Stimulated activated CD4-positive, alpha-beta T cell treated with anti-CD3 and anti-CD28 coated beads, Interleukin-2, amount 100 ng/mL, for 48 hours (primary cell): ENCODE results near the gene LARP4.
"Not testable (repeated sequence)": the region's sequence is repeated elsewhere in the genome, so short reads cannot be mapped to it uniquely, and the experiment has no call there.

Experiments used
- DNase-seq, 2 donors: peaks; one replicate each; pipeline ENCODE4 v3.0.0-alpha.2; 2020

LARP4 gene

DNA sequence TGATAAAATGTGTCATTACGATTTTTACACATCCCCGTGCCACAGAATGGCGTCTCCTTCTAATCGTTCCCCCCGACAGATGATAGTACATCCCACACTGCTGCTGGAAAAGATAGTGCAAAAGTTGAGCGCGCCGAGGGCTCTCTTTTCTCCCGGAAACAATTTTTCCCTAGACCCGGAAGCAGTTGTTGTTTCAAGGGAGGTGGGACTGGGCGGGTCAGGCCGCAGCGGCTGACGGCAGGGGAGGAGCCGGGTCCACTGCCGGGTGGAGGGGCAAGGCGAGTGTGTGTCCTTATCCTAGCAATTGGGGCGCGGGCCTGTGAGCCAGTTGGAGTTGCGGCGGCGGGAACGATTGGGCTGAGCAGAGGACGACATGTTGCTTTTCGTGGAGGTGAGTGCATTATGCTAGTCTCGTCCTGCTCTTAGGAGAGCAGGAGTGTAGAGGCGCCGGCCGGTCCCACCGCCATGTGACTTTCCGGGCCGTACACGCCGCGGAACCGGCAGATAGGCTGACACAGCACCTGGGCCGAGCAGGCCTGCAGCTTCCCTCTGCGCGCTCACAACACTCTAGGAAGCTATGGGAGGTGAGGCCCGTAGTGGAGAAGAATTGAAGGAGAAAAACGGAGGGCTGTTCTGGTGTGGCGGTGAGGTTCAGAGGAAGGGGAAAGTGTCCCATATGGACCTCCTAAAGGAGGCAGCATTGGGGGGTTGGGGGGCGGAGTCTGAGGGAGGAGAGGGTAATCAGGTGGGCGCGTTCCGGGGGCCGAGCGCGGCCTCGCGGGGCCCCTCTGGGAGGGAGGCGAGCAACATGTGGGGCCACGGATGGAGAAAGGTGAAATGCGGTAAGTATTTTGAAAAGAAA lies at the start of gene LARP4:
Gene LARP4 (plus strand): TSS at position 248 of the 862 bp plus-strand sequence. CDS start 126 bp downstream, at position 374.
- peak; percentile 82 to 89 for DNase-seq

GRCh38 chr12:50351120-50352043 lies 49.3 kb upstream of the LARP4 start:
- no peak for DNase-seq

DNA sequence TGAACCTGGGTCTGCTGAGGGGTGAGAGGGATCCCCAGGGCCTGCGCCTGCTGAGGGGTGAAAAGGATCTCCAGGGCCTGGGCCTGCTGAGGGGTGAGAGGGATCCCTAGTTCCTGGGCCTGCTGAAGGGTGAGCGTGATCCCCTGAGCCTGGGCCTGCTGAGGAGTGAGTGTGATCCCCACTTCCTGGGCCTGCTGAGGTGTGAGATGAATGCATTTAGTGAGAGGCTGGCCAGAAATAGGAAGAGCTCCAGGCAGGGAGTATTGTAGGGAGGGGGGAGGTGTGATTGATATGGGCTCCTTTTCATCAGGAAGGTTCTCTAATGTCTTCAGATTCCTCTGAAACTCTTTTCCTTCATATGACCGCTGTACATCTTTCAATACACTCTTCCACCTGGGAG lies 47.3 kb upstream of the LARP4 start:
- no peak for DNase-seq

GRCh38 chr12:50353869-50354593 lies 46.7 kb upstream of the LARP4 start:
- DNase-seq, result no peak

DNA sequence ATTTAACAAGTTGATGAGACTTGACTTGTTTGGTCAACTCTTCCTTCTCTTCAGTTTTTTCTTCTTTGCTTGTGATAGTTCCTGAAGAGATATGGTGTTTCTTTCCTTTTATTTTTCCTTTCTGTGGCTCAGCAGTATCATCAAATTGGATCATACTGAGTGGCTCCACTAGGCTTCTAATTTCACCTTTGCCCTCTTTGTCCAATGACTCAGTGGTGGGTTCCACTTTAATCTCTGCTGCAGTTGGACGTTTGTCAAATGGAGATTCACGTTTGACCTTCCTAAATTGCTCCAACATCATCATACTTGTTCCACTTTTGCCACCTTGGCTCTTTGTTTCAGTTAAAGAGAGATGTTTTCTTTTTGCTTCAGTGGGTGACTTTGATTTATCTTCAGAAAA lies 45.8 kb upstream of the LARP4 start:
- no peak for DNase-seq

- no peak for DNase-seq
Measured at GRCh38 chr12:50355365-50355764, 45.3 kb upstream of the LARP4 start.

DNA sequence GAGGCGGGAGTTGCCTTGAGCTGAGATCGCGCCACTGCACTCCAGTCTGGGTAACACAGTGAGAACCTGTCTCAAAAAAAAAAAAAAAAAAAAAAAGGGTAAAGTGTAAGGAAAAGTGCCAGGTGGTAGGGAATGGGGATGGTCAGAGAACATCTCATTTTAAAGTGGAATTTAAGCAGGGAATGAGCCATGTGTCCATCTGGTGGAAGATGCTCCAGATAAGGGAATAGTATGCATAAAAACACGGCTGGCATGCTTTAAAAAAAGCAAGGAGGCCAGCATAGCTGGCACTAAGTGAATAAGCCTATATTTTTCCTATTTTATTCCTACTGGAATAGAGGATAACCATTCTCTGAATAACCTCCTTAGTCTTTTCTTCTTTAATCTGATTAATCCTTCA lies 38.0 kb upstream of the LARP4 start:
- no peak for DNase-seq

DNA sequence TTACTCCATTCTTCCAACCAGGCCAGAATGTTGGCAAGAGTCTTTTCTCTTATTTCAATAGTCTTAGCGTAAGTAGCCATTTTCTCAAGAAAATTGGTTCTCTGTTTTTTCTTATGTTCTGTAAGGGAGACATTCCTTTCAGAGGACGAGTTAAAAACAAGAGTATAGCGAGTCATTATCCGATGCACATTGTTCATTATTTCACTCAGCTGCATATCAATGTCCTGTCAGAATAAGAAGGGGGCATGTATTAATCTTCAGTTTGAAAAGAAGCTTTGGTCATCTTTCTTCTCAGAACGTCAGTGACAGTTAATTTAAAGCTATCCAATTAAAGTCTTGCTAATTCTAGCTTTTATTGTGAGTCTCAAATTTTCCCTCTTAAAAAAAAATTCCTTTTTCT lies 37.5 kb upstream of the LARP4 start:
- no peak for DNase-seq

DNA sequence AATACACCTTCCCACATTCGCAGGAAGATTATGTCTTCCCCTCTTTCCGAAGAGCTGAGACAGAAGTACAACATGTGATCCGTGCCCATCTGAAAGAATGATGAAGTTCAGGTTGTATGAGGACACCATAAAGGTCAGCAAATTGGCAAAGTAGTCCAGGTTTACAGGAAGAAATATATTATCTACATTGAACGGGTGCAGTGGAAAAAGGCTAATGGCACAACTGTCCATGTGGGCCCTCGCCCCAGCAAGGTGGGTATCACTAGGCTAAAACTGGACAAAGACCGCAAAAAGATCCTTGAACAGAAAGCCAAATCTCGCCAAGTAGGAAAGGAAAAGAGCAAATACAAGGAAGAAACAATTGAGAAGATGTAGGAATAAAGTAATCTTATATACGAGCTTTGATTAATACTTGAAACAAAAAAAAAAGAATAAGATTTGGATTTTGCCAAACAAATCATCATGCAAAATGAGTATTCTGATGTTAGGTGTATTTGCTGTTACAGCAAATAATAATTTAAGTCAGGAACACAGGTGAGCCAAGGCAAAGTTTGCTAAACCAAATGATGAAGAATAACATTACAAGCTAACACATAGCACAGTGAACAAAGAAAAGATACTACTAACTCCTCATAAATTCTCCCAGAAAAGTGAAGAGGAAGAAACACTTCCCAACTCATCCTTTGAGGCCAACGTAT lies 34.8 kb upstream of the LARP4 start:
- no peak for DNase-seq

GRCh38 chr12:50370672-50371071 lies 30.0 kb upstream of the LARP4 start:
- DNase-seq, result not testable (repeated sequence)

GRCh38 chr12:50375802-50376201 lies 24.9 kb upstream of the LARP4 start:
- no peak for DNase-seq

DNA sequence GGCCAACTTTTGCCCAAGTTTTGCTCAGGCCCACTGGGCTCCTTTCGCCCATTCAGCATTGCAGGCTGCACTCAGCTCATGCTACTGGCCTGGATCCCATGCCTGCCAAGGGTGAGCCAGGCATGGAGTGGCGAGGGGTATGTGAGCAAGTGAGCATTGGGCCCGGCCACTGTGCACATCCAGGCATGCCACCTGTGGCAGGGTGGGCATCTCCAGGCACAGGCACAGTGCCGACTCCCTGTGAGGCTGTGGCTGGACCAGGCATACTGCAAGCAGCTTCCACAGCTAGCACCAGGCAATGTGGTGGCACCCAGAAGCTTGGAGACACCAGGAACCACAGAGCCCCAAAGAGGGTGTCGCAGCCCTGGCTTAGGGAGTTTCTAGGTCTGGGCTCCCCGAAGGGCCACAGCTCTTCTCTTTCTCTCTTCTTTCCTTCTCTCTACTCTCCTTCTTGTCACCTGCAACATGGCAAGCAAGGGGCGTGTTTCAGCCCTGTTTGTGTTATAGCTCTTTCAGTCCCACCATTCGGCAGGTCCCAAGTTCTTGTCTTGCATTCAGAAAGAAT lies 19.8 kb upstream of the LARP4 start:
- no peak for DNase-seq

- no peak for DNase-seq
Measured at GRCh38 chr12:50387487-50387886, 13.2 kb upstream of the LARP4 start.

DNA sequence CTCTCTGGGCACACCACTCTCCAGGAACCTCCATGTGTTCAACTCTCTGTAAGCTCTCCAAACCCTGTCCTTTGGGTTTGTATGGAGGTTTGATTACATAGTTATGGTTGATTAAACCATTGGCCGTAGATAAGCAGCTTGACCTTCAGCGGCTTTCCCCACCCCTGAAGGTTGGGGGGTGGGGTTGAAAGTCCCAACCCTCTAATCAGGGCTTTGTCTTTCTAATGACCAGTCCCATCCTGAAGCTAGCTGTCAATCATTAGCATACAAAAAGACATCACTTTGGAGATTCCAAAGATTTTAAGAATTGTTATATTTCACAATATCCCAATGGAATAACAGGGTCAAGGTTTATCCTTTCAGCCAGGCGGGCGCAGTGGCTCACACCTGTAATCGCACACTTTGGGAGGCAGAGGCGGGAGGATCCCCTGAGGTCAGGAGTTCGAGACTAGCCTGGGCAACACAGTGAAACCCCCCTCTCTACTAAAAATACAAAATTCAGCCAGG lies 12.7 kb upstream of the LARP4 start:
- DNase-seq, result no peak

DNA sequence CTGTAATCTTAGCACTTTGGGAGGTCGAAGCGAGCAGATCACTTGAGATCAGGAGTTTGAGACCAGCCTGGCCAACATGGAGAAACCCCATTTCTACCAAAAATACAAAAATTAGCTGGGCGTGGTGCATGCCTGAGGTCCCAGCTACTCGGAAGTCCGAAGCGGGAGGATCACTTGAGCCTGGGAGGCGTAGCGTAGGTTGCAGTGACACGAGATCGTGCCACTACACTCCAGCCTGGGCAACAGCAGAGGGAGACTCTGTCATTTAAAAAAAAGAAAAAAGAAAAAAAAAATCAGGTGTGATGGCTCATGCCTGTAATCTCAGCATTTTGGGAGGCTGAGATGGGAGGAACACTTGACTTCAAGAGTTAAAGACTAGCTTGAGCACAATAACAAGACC lies 11.9 kb upstream of the LARP4 start:
- not testable (repeated sequence) for DNase-seq

- DNase-seq, result no peak
Measured at GRCh38 chr12:50390316-50390741, 10.4 kb upstream of the LARP4 start.

DNA sequence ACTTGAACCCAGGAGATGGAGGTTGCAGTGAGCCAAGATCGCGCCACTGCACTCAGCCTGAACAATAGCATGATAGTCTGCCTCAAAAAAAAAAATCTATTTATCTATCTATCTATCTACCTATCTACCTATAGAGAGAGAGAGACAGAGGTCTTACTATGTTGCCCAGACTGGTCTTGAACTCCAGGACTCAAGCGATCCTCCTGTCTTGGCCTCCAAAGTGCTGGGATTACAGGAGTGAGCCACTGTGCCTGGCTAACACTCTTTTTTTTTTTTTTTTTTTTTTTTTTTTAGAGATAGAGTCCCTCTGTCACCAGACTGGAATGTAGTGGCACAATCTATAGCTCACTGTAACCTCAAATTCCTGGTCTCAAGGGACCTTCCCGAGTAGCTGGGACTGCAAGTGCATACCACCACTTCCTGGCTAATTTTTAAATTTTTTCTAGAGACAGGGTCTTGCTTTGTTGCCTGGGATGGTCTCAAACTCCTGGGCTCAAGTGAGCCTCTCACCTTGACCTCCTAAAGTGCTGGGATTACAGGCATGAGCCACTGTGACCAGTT lies 6.1 kb upstream of the LARP4 start:
- DNase-seq, result no peak

GRCh38 chr12:50397117-50397650 lies 3.5 kb upstream of the LARP4 start:
- DNase-seq, result no peak

- no peak for DNase-seq
Measured at GRCh38 chr12:50398931-50399330, 1.8 kb upstream of the LARP4 start.

- no peak for DNase-seq
Measured at GRCh38 chr12:50400104-50400637, 514 bp upstream of the LARP4 start.
